ENCODE measurements around the gene MACROD2.

Gene MACROD2

GRCh38 chr20:14634665-14635064 lies 639.3 kb downstream of the MACROD2 start:
- TF ChIP-seq, protein P1, sequence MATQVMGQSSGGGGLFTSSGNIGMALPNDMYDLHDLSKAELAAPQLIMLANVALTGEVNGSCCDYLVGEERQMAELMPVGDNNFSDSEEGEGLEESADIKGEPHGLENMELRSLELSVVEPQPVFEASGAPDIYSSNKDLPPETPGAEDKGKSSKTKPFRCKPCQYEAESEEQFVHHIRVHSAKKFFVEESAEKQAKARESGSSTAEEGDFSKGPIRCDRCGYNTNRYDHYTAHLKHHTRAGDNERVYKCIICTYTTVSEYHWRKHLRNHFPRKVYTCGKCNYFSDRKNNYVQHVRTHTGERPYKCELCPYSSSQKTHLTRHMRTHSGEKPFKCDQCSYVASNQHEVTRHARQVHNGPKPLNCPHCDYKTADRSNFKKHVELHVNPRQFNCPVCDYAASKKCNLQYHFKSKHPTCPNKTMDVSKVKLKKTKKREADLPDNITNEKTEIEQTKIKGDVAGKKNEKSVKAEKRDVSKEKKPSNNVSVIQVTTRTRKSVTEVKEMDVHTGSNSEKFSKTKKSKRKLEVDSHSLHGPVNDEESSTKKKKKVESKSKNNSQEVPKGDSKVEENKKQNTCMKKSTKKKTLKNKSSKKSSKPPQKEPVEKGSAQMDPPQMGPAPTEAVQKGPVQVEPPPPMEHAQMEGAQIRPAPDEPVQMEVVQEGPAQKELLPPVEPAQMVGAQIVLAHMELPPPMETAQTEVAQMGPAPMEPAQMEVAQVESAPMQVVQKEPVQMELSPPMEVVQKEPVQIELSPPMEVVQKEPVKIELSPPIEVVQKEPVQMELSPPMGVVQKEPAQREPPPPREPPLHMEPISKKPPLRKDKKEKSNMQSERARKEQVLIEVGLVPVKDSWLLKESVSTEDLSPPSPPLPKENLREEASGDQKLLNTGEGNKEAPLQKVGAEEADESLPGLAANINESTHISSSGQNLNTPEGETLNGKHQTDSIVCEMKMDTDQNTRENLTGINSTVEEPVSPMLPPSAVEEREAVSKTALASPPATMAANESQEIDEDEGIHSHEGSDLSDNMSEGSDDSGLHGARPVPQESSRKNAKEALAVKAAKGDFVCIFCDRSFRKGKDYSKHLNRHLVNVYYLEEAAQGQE (IDR thresholded peaks at IDR 0.05; ENCODE audit: insufficient read depth in 1 of 2, low read depth in 2 of 2, low read length in 2 of 2), result no peak
- no peak for TF ChIP-seq FOXP2 (optimal IDR thresholded peaks at IDR 0.05; ENCODE audit: borderline replicate concordance, extremely low read depth, extremely low read length, insufficient read depth)
- no peak for TF ChIP-seq SIN3A (IDR thresholded peaks at IDR 0.05; ENCODE audit: borderline replicate concordance, insufficient read depth, low read length)
- no peak for TF ChIP-seq TAF1 (IDR thresholded peaks at IDR 0.05; ENCODE audit: borderline replicate concordance, insufficient read depth, low read length)
- TF ChIP-seq POLR2AphosphoS5 (IDR thresholded peaks at IDR 0.05; ENCODE audit: low read depth, low read length), result no peak

- TF ChIP-seq SIN3A (IDR thresholded peaks at IDR 0.05; ENCODE audit: borderline replicate concordance, insufficient read depth, low read length) (no peak), POLR2AphosphoS5 (IDR thresholded peaks at IDR 0.05; ENCODE audit: low read depth, low read length) (no peak), TAF1 (IDR thresholded peaks at IDR 0.05; ENCODE audit: borderline replicate concordance, insufficient read depth, low read length) (no peak), FOXP2 (optimal IDR thresholded peaks at IDR 0.05; ENCODE audit: borderline replicate concordance, extremely low read depth, extremely low read length, insufficient read depth) (no peak)
- TF ChIP-seq, protein P1 (IDR thresholded peaks at IDR 0.05; ENCODE audit: insufficient read depth in 1 of 2, low read depth in 2 of 2, low read length in 2 of 2), result no peak
These were observed 642.1 kb downstream of the MACROD2 start for GRCh38 chr20:14637441-14637840.

GRCh38 chr20:14643146-14643545 lies 647.8 kb downstream of the MACROD2 start:
- no peak for TF ChIP-seq TAF1 (IDR thresholded peaks at IDR 0.05; ENCODE audit: borderline replicate concordance, insufficient read depth, low read length)
- TF ChIP-seq SIN3A (IDR thresholded peaks at IDR 0.05; ENCODE audit: borderline replicate concordance, insufficient read depth, low read length), result no peak
- no peak for TF ChIP-seq FOXP2 (optimal IDR thresholded peaks at IDR 0.05; ENCODE audit: borderline replicate concordance, extremely low read depth, extremely low read length, insufficient read depth)
- TF ChIP-seq, protein P1 (IDR thresholded peaks at IDR 0.05; ENCODE audit: insufficient read depth in 1 of 2, low read depth in 2 of 2, low read length in 2 of 2), result no peak
- TF ChIP-seq POLR2AphosphoS5 (IDR thresholded peaks at IDR 0.05; ENCODE audit: low read depth, low read length), result no peak

GRCh38 chr20:14643556-14643955 lies 648.2 kb downstream of the MACROD2 start:
- no peak for TF ChIP-seq SIN3A (IDR thresholded peaks at IDR 0.05; ENCODE audit: borderline replicate concordance, insufficient read depth, low read length)
- TF ChIP-seq POLR2AphosphoS5 (IDR thresholded peaks at IDR 0.05; ENCODE audit: low read depth, low read length), result no peak
- TF ChIP-seq TAF1 (IDR thresholded peaks at IDR 0.05; ENCODE audit: borderline replicate concordance, insufficient read depth, low read length), result no peak
- TF ChIP-seq, protein P1 (IDR thresholded peaks at IDR 0.05; ENCODE audit: insufficient read depth in 1 of 2, low read depth in 2 of 2, low read length in 2 of 2), result no peak
- TF ChIP-seq FOXP2 (optimal IDR thresholded peaks at IDR 0.05; ENCODE audit: borderline replicate concordance, extremely low read depth, extremely low read length, insufficient read depth), result no peak
